Measurements from ENCODE around the gene SPG21.
"Not testable (repeated sequence)": the region's sequence is repeated elsewhere in the genome, so short reads cannot be mapped to it uniquely, and the experiment has no call there.

The SPG21 gene

DNA sequence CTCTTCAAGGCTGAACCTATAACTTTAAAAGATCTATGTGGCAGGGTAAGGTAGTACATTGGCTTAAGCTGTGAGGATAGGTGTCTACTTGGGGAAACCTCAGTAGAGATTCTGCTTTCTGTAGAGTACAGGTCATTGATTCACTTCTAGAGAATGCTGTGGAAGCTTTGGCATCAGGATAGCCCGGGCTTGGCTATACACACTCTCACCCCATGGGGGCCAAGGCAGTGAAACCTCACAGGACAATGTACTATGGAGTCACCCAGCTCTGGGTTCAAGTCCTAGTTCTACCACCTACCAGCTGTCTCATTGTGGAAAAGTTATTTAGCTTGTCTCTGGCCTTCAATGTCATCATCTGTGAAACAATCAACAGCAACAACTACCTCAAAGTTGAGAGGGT lies 30.7 kb upstream of the SPG21 start:
- H3K9ac ChIP-seq (ENCODE audit: low read length), result no peak overlapping the region
- H3K4me3 ChIP-seq (ENCODE audit: low read depth, low read length, poor library complexity, severe bottlenecking), result no peak overlapping the region
- H3K27me3 ChIP-seq (ENCODE audit: insufficient read depth, low read length), result no peaks in the 10 kb centered on the region
- H3K27ac ChIP-seq (ENCODE audit: low read depth, low read length, poor library complexity, severe bottlenecking), result no peak overlapping the region
- H3K79me2 ChIP-seq (ENCODE audit: insufficient read depth, low read length), result no peaks in the 10 kb centered on the region
- no peaks in the 10 kb centered on the region for H3F3A ChIP-seq (ENCODE audit: insufficient read depth, low read length)
- no peaks in the 10 kb centered on the region for H3K9me3 ChIP-seq (ENCODE audit: low read length)
- no peak overlapping the region for H2AFZ ChIP-seq (ENCODE audit: low read length)
- peaks cover 61% of the 10 kb centered on the region for H3K36me3 ChIP-seq (ENCODE audit: insufficient read depth, low read length)
- H3K4me1 ChIP-seq (ENCODE audit: insufficient read depth, low read length, severe bottlenecking), result no peaks in the 10 kb centered on the region
- H3K4me2 ChIP-seq (ENCODE audit: low read length), result no peak overlapping the region
- no peaks in the 10 kb centered on the region for H3K9me2 ChIP-seq (ENCODE audit: low read depth, low read length)
- H4K20me1 ChIP-seq (ENCODE audit: insufficient read depth, low read length), result no peaks in the 10 kb centered on the region
- TF ChIP-seq, protein P1, sequence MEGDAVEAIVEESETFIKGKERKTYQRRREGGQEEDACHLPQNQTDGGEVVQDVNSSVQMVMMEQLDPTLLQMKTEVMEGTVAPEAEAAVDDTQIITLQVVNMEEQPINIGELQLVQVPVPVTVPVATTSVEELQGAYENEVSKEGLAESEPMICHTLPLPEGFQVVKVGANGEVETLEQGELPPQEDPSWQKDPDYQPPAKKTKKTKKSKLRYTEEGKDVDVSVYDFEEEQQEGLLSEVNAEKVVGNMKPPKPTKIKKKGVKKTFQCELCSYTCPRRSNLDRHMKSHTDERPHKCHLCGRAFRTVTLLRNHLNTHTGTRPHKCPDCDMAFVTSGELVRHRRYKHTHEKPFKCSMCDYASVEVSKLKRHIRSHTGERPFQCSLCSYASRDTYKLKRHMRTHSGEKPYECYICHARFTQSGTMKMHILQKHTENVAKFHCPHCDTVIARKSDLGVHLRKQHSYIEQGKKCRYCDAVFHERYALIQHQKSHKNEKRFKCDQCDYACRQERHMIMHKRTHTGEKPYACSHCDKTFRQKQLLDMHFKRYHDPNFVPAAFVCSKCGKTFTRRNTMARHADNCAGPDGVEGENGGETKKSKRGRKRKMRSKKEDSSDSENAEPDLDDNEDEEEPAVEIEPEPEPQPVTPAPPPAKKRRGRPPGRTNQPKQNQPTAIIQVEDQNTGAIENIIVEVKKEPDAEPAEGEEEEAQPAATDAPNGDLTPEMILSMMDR (IDR thresholded peaks at IDR 0.05; ENCODE audit: low read length), result no peak
- no peak for TF ChIP-seq EZH2 (IDR thresholded peaks at IDR 0.05; ENCODE audit: borderline replicate concordance, low read length)

DNA sequence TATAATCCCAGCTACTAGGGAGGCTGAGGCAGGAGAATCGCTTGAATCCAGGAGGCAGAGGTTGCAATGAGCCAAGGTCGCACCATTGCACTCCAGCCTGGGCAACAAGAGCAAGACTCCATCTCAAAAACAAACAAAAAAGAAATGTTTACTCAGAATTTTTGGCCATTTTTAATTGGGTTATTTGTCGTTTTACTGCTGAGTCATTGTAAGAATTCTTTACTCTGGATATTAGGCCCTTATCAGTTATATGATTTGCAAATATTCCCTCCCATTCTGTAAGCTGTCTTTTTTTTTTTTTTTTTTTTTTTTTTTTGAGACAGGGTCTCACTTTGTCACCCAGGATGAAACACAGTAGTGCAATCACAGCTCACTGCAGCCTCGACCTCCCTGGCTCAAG lies 21.5 kb upstream of the SPG21 start:
- H3K9ac ChIP-seq (ENCODE audit: low read length); H3K9me3 ChIP-seq (ENCODE audit: low read length); H3K9me2 ChIP-seq (ENCODE audit: low read depth, low read length); H3K27ac ChIP-seq (ENCODE audit: low read depth, low read length, poor library complexity, severe bottlenecking); H4K20me1 ChIP-seq (ENCODE audit: insufficient read depth, low read length); H3K4me2 ChIP-seq (ENCODE audit: low read length); H3K27me3 ChIP-seq (ENCODE audit: insufficient read depth, low read length); H3K4me1 ChIP-seq (ENCODE audit: insufficient read depth, low read length, severe bottlenecking); H2AFZ ChIP-seq (ENCODE audit: low read length); H3K79me2 ChIP-seq (ENCODE audit: insufficient read depth, low read length); H3F3A ChIP-seq (ENCODE audit: insufficient read depth, low read length); H3K4me3 ChIP-seq (ENCODE audit: low read depth, low read length, poor library complexity, severe bottlenecking): not testable (repeated sequence)
- H3K36me3 ChIP-seq (ENCODE audit: insufficient read depth, low read length), result peaks cover 50% of the 10 kb centered on the region

- Histone ChIP-seq H3K79me2 (ENCODE audit: insufficient read depth, low read length) (no peaks in the 10 kb centered on the region), H3K4me1 (ENCODE audit: insufficient read depth, low read length, severe bottlenecking) (no peaks in the 10 kb centered on the region), H2AFZ (ENCODE audit: low read length) (no peak overlapping the region), H3K27me3 (ENCODE audit: insufficient read depth, low read length) (no peaks in the 10 kb centered on the region), H3K4me2 (ENCODE audit: low read length) (no peak overlapping the region), H3K9me2 (ENCODE audit: low read depth, low read length) (no peaks in the 10 kb centered on the region), H3K4me3 (ENCODE audit: low read depth, low read length, poor library complexity, severe bottlenecking) (no peak overlapping the region), H3K9me3 (ENCODE audit: low read length) (no peaks in the 10 kb centered on the region), H4K20me1 (ENCODE audit: insufficient read depth, low read length) (no peaks in the 10 kb centered on the region), H3K27ac (ENCODE audit: low read depth, low read length, poor library complexity, severe bottlenecking) (no peak overlapping the region), H3K36me3 (ENCODE audit: insufficient read depth, low read length) (peaks cover 28% of the 10 kb centered on the region), H3K9ac (ENCODE audit: low read length) (no peak overlapping the region), H3F3A (ENCODE audit: insufficient read depth, low read length) (no peaks in the 10 kb centered on the region)
- no peak for TF ChIP-seq EZH2 (IDR thresholded peaks at IDR 0.05; ENCODE audit: borderline replicate concordance, low read length)
- TF ChIP-seq, protein P1 (IDR thresholded peaks at IDR 0.05; ENCODE audit: low read length), result peak; percentile 38; the same call in 1 of the 2 replicates
These were observed 19.3 kb upstream of the SPG21 start for GRCh38 chr15:65008983-65009382.

DNA sequence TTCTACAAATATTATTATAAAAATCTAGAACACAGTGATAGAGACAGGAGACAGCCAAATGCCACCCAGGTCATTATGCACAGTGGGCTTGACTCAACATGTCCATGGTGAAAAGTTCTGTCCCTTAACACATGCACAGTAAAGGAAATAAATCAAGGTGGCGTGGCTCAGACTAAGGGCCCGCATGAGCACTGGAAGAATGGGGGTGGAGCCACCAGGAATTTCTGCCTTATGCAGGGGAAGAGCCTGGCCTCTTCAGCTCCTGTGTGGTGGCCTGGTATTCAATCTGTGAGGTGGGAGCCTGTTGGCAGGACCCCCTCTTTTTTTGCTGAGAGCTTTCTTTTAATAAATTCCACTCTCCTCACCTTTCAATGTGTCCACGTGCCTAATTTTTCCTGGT lies 17.2 kb upstream of the SPG21 start:
- TF ChIP-seq, protein P1 (IDR thresholded peaks at IDR 0.05; ENCODE audit: low read length), result no peak
- TF ChIP-seq EZH2 (IDR thresholded peaks at IDR 0.05; ENCODE audit: borderline replicate concordance, low read length), result no peak
- no peak overlapping the region for H3K4me2 ChIP-seq (ENCODE audit: low read length)

More for the DNA sequence above, 17.2 kb upstream of the SPG21 start:
- H2AFZ ChIP-seq (ENCODE audit: low read length), result no peak overlapping the region
- no peak overlapping the region for H3K4me3 ChIP-seq (ENCODE audit: low read depth, low read length, poor library complexity, severe bottlenecking)
- no peaks in the 10 kb centered on the region for H3K79me2 ChIP-seq (ENCODE audit: insufficient read depth, low read length)
- H3K36me3 ChIP-seq (ENCODE audit: insufficient read depth, low read length), result peaks cover 17% of the 10 kb centered on the region
- H3K4me1 ChIP-seq (ENCODE audit: insufficient read depth, low read length, severe bottlenecking), result no peaks in the 10 kb centered on the region
- H3K9me3 ChIP-seq (ENCODE audit: low read length), result no peaks in the 10 kb centered on the region
- no peaks in the 10 kb centered on the region for H4K20me1 ChIP-seq (ENCODE audit: insufficient read depth, low read length)
- no peaks in the 10 kb centered on the region for H3F3A ChIP-seq (ENCODE audit: insufficient read depth, low read length)
- no peaks in the 10 kb centered on the region for H3K27me3 ChIP-seq (ENCODE audit: insufficient read depth, low read length)
- H3K9me2 ChIP-seq (ENCODE audit: low read depth, low read length), result no peaks in the 10 kb centered on the region
- no peak overlapping the region for H3K9ac ChIP-seq (ENCODE audit: low read length)
- no peak overlapping the region for H3K27ac ChIP-seq (ENCODE audit: low read depth, low read length, poor library complexity, severe bottlenecking)
